ENCODE measurements around the gene NUCB2. TPM values are rescaled to one million over a fixed set of nuclear protein-coding genes. Genes with fewer than 3 reads are reported as not detected.

Gene NUCB2
- total RNA-seq, 2 donors from 2014 or later, result 60.9 to 111 TPM

GRCh38 chr11:17378655-17379054 is 102.1 kb downstream of the NUCB2 start:
- DNase-seq, result no peak
- H3K4me3 ChIP-seq, result no peak overlapping the region
- no peaks in the 10 kb centered on the region for H3K4me1 ChIP-seq
- no peaks in the 10 kb centered on the region for H3K27me3 ChIP-seq
- H3K27ac ChIP-seq, result no peak overlapping the region
- TF ChIP-seq CTCF (IDR thresholded peaks at IDR 0.05), result no peak
- no peak overlapping the region for H3K9ac ChIP-seq (ENCODE audit: low read depth in 2 of 2, low read length in 2 of 2)
- H3K9me3 ChIP-seq, result no peaks in the 10 kb centered on the region
- H3K36me3 ChIP-seq, result no peaks in the 10 kb centered on the region
- intact Hi-C loops (cut with DNase I), result no loop called here

- intact Hi-C loops (cut with DNase I), result no loop called here
Observed at GRCh38 chr11:17379383-17380180, 103.0 kb downstream of the NUCB2 start.

GRCh38 chr11:17381156-17381555 is 104.6 kb downstream of the NUCB2 start:
- TF ChIP-seq CTCF (IDR thresholded peaks at IDR 0.05), result no peak
- intact Hi-C loops (cut with DNase I), result no loop called here
- H3K4me1 ChIP-seq, result no peaks in the 10 kb centered on the region
- no peak overlapping the region for H3K4me3 ChIP-seq
- H3K36me3 ChIP-seq, result no peaks in the 10 kb centered on the region
- H3K9ac ChIP-seq (ENCODE audit: low read depth in 2 of 2, low read length in 2 of 2), result no peak overlapping the region
- no peak overlapping the region for H3K27ac ChIP-seq
- H3K27me3 ChIP-seq, result no peaks in the 10 kb centered on the region
- no peak for DNase-seq
- no peaks in the 10 kb centered on the region for H3K9me3 ChIP-seq

More at GRCh38 chr11:17379383-17380180, 103.0 kb downstream of the NUCB2 start:
- DNase-seq, result no peak
- Histone ChIP-seq H3K27me3 (no peaks in the 10 kb centered on the region), H3K36me3 (no peaks in the 10 kb centered on the region), H3K4me1 (no peaks in the 10 kb centered on the region), H3K9me3 (no peaks in the 10 kb centered on the region), H3K4me3 (no peak overlapping the region), H3K27ac (no peak overlapping the region), H3K9ac (ENCODE audit: low read depth in 2 of 2, low read length in 2 of 2) (no peak overlapping the region)
- TF ChIP-seq CTCF (IDR thresholded peaks at IDR 0.05), result no peak

Other genes with a start within 250 kb of the NUCB2 start
- 100 to 1,000 TPM; 749 to 843 TPM for gene RPS13, start 199.1 kb upstream of the NUCB2 start, total RNA-seq
- gene PIK3C2A, start 68.8 kb upstream of the NUCB2 start, total RNA-seq, result 10 to 100 TPM; 41.3 to 68.9 TPM
- gene NCR3LG1, start 75.1 kb downstream of the NUCB2 start, total RNA-seq, result 10 to 100 TPM in 1 of 2 donors, 1 to 10 TPM in 1; 9.3 to 11.3 TPM
- gene KCNJ11, start 111.9 kb downstream of the NUCB2 start, total RNA-seq, result 1 to 10 TPM; 1.4 to 2.9 TPM
- gene ABCC8, start 200.1 kb downstream of the NUCB2 start, total RNA-seq, result 1 to 10 TPM; 2.1 to 4.7 TPM

All from colonic mucosa (tissue), 4 donors.